Epithelial cell of alveolus of lung (primary cell): Measurements from ENCODE around the gene PPP2R3C. TPM values are rescaled to one million over a fixed set of nuclear protein-coding genes. Genes with fewer than 3 reads are reported as not detected.

Experiments used
- total RNA-seq: library from RNA; depleted of rRNA; stranded (reverse); fragments of >200 nt; gene quantifications from 2 replicates; pipeline ENCODE4 v1.2.1, GENCODE V29; 2015

PPP2R3C gene
- total RNA-seq, result 22.1 and 28.1 TPM in 2 replicates

DNA sequence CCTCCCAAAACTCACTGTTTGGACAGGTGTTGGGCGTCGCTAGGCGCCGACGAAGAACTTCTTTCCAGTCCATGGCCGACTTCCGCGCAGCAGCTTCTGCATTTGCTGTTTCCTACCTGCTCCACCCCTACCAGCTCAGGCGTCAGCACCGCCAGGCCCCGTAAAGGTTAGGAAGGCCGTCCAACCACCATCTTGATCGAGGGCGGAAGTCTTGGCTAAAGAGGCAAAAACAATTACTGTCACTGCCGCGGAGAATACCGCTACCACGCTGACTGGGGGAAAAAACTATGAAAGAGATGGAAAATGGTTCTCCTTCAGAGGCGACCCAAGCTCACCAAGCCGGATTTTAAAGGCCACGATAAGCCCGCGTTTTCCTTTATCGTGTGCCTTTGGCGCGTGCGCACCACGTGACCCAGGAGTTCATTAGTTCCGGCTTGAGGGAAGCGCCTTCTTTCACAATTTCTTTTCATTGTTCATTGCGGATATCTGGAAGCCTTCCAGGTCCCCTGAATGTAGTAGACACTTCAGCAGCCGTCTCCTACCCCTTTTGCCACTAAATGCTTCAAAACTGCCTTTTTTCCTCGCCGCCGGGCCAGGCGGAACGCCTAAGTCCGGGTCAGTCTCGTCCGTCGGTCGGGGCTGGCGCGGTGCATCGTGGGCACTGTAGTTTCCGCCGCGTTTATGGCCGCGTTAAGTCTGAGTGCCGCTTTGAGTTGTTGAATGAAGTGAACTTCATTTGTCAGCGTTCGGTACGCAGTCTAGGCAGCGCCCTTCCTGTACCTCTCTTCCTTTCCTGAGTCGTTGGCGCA is at the start of gene PPP2R3C, which contains the start of gene PRORP:
PPP2R3C (minus strand) TSS at position 104 of the 809 bp plus-strand sequence; CDS start at position 73, 31 bp downstream.
PRORP (plus strand) TSS at position 666 of the 809 bp plus-strand sequence. CDS start 694 bp downstream, outside the sequence.

DNA sequence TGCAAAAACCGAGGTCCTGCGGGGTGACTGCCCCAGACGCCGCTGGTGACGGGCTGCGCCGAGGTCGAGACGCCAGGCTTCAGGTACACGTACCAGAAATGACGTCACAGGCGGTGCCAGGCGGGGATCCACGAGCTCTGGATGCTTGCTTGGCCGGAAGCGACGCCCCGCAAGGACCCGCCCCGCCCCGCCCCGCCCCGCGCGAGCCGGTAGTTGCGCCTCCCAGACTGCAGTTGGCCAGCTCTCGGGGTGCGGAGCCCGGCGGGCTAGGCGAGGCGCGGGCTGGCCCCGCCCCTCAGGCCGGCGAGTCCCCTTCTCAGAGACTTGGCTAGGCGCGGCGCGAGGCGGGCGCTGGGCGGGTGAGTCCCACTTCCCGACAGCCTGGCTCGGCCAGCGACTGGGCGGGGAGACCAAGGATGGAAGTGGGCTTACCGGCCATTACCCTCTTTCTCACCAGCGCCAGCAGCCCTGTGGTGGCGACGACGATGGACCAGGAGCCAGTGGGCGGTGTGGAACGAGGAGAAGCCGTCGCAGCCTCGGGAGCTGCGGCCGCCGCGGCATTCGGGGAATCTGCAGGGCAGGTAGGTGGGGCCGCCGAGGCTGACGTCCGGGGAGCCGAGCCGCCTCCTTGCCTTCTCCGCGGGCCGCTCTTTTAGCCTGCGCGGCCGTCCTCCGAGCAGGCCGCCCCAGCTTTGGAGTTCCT is 75.6 kb downstream of the PPP2R3C start, which contains the start of gene FAM177A1:
FAM177A1 (plus strand) TSS at position 225 of the 703 bp plus-strand sequence; CDS start at position 417, 192 bp downstream.

Other genes starting within 250 kb of the PPP2R3C start
- gene BAZ1A, start 246.6 kb downstream of the PPP2R3C start, total RNA-seq, result 26.9 and 32.3 TPM in 2 replicates
- 48.8 and 68.9 TPM in 2 replicates for gene SRP54, start 139.0 kb downstream of the PPP2R3C start, total RNA-seq
- 11.4 and 37.8 TPM in 2 replicates for gene FAM177A1, start 75.7 kb downstream of the PPP2R3C start, total RNA-seq
- 13.3 and 30.9 TPM in 2 replicates for gene PRORP, start 562 bp upstream of the PPP2R3C start, total RNA-seq
- 230 and 243 TPM in 2 replicates for gene PSMA6, start 170.4 kb upstream of the PPP2R3C start, total RNA-seq